IPS DF 19.7 (cell line): ENCODE data around the gene ITIH4.

Source experiments
- DNase-seq: peaks from one replicate; pipeline ENCODE4 v3.0.0-alpha.2; 2013; ENCODE audit warnings: low read depth, low spot score

Gene ITIH4

DNA sequence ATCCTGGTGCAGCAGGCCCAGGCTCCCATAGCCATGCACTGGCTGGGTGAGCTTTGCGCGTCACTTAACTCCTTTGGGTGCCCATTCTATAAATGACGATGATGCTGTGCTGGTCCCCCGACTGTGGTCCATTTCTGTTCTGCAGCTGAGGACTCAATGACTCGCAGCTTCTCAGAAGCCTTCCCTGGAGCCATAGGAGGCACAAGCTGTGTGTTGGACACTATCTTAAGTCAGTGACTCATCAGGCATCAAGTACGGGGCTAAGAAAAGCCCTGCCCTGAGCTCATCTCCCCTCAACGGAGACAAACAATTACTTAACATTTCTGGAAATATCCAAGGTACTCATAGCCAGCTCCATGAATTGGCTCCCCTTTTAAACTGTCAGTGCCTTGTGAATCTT, 18.1 kb upstream of the ITIH4 start:
- DNase-seq, result no peak

DNA sequence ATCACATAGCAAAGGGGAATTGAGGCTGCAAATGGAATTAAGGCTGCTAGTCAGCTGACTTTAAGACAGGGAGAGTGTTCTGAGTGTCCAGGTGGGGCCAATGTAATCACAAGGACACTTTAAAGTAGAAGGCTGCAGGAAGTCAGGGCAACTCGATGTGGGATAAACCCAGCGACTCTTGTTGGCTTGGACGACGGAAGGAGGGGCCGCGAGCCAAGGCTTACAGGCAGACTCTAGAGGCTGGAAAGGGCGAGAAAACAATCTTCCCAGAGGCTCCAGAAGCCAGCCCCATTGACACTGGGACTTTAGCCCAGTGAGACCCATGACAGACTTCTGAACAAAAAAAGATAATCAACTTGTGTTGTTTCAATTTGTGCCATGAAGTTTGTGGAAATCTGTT, 17.3 kb upstream of the ITIH4 start:
- no peak for DNase-seq

DNA sequence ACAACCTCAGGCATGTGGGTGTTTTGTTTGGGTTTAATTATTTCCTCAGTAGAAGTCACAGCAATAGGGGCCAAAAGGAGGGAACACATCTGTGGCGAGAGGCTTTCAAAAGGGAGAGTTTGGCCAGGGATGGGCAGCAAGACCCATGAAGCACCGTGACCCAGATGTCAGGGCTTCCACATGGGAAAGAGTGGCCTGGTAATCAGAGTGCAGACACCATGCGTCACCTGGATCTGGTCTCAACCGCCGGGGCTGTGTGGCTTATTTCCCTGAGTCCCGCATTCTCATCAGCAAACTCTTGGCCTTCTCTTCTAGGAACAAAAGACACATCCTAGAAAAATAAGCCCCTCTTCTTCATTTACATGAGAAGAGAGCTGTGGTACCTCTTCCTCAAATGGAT, 16.8 kb upstream of the ITIH4 start:
- DNase-seq, result no peak

DNA sequence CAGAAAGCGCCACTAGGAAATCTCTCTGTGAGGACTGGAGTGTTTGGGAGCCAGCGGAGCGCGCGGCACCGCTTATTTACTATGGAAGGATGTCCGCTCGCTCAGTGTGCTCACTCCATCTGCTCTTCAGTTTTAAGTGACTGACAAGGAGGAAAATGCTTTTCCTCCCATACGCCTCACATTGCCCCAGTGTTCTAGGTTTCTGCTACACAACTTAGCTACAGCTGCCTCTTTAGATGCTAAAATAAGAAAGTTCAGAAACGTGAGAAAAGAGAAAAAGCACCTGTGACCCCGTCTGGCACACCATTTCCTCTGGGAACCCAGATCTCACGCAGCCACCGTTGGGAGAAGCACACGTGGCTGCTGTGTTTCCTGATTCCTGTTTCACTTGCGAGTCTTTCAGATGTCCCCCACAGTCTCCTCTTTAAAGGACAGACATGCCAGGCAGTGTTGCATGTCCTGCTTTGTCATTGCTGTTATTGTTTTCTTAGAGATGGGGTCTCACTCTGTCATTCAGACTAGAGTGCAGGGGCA, 16.0 kb upstream of the ITIH4 start:
- DNase-seq, result no peak

DNA sequence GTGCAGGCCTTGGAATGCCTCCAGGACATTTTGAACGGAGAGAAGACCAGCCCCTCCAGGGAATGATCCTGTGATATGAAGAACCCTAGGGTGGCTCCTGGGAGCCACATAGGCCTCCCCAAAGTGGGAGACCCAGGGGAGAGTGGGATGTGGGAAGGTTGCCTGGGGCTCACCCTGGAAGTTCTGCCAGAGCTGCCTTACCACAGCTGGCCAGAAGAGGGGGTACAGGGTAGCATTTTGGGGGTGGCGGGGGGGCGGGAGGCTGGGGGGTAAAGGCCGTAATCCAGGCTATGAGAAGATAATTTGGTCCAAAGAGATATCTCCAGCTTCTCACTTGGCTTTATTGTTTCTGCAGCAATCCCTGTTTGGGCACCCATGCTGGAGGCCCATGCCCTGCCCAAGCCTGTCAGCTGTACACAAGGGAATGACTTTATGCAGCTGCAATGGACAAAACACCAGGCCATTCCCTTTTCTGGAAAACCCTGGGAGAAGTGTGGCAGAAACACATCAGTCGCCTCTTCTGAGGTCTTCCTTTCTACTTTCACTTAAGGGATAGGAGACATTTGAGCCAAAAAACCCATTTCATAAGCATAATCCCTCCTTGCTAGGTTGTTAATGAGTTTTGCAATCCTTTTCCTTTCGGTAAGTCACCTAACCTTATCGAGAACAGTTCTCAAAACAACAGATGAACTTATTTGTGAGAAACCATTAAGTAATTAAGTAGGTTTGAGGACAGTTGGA, 15.4 kb upstream of the ITIH4 start:
- no peak for DNase-seq

DNA sequence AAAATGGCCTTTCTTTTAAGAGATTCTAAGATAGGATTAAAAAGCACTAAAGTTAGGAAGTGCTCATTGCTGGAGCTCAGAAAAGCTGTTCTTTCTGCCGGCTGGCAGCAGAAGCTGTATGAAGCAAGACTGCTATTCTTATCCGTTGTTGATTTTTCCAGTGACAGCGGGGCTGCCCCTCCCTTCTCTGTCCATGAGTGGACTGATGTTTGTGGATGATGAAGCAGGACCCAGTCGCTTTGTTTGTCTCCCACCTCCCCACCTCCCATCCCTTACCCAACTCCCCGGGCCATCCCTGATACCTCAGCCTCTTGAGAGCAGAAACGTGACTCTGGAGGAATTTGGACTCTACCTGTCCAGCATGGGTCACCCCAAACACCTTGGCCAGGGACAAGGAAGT, 14.7 kb upstream of the ITIH4 start:
- DNase-seq, result no peak

GRCh38 chr3:52844290-52844975, 14.0 kb upstream of the ITIH4 start:
- DNase-seq, result no peak

DNA sequence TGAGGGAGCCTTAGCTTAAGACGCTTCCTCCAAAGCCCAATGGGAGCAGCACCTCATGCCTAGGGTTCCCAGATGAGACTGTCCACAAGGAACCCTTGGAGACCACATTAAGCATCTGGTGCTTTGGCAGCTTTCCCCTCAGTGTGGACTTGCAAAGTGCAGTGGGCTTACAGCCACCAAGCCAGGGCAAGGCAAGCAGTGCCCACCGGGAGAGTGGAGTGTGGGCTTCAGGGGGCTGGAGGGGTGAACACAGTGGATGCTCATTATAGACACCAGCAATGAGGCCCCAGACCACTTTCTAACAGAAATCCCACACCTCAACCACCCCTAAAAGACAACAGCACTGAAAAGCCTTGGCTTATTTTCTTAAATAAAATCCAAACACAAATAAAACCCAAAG, 13.4 kb upstream of the ITIH4 start:
- DNase-seq, result no peak

- DNase-seq, result no peak
Measured at GRCh38 chr3:52843108-52843865, 12.8 kb upstream of the ITIH4 start.

DNA sequence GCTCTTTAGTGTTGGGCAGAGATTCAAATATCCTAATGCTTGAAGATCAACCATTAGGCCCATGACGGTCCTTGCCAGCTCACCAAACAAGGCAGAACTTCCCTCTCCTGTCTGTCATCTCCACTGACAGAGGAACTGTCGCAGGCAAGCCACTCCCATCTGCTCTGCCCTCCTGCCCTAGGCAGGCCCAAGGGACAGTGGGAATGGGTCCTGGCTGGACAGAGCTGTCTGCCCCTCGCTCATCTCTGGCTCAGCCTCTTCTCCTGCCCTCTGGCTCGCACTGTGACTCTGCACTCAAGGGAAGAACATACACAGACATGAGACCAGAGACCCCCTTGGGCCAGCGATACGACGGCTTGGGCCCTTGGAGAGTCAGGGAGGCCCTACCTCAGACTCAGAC, 12.0 kb upstream of the ITIH4 start:
- no peak for DNase-seq

DNA sequence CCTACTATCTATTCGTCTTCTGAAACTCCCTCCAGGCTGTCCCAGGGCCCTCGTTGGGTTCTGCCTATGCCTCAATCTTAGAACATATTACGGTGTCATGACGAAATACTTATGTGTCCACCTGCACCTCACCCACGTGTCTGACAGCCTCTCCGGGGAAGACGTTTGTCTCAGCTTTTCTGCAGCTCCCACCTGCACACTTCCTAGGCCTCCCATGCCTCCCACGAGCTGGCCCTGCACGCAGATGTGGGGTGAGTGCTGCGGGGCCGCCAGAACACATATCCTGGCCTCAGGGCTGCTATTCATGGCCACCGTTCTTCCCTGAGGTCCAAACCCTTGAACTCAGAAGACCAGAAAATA, 11.5 kb upstream of the ITIH4 start:
- DNase-seq, result no peak

DNA sequence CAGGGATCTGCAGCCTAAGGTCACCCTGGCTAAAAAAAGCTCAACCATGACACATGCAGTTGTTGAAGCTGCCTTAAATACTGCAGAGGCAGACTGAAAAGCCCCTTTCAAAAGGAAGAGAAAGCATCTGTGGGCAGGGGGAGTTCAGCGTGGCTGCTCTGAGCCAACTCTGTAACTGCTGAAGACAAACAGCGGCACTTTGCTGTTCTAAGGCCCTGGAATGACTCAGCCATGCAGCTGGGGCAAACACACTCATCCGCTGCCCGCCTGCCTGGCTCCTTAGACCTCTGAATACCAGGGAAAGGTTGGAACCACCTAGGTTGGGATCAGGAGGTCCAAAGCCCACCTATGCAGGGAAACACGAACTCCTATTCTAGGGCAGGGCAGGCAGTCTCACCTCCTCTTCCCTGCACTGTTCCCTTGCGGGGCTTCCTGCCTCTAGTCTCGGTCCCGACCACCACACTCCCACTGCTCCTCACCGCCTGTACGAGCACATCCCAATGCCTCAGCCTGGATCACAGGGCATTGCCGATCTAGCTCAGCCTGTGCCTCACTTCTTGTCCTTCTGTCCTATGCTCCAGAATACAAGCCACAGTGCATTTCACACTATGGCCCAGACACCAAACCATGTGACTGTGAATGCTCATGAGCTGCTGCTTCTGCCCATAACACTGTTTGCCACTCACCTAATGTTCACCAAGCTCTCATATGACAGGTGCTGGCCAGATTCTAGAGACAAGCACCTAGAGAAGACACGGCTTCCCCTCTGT, 10.9 kb upstream of the ITIH4 start:
- DNase-seq, result no peak

- no peak for DNase-seq
Measured at GRCh38 chr3:52839892-52840545, 9.5 kb upstream of the ITIH4 start.

DNA sequence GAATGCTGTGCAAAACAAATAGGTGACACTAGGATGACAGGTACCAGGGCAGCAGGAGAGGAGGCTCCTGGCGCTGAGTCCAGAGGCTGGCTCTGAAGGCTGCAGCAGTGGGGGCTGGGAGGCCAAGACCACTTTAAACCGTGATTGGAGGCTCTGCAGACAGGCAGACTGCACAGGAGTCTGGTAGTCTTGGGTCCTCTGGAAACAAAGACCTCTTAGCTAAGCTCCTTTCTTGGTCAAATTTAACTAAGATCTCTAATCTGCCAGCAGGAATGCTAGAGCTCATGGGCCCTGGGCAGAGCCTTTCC, 8.8 kb upstream of the ITIH4 start:
- DNase-seq, result no peak

GRCh38 chr3:52838561-52839267, 8.2 kb upstream of the ITIH4 start:
- DNase-seq, result no peak

GRCh38 chr3:52836986-52837385, 6.5 kb upstream of the ITIH4 start:
- no peak for DNase-seq

- no peak for DNase-seq
Measured at GRCh38 chr3:52836471-52836845, 6.0 kb upstream of the ITIH4 start.

DNA sequence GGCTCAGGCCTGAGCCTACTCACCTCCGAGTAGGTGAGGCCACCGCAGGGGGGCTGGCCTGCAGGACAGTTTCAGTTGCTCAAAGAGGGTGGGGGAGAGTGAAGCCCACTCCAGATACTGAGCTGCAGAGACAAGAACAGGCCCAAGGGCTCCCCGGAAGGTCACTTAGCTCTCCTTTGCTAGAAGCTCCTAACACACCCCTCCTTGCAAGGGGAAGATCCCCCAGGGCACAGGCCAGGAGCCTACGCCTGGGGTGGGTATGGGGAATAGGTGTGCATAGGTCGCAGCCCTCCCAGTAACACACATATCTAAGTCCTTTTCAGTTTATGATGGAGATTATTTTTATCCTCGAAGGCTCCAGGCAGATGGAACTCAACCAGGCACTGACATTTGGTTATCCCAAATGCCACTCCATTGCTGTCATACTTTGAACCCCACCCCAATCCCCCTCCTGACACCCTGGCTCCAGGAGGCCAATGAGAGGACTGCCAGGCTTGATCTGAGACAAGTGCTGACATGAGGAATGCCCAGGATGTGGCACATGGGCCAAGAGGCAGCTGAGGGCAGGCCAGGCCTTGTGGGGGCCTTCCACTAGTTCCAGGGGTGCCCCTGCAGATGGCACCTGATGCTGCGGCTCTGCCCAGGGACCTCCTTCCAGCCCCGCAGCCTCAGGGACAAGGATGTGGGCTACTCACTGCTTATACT, 5.4 kb upstream of the ITIH4 start:
- DNase-seq, result no peak

DNA sequence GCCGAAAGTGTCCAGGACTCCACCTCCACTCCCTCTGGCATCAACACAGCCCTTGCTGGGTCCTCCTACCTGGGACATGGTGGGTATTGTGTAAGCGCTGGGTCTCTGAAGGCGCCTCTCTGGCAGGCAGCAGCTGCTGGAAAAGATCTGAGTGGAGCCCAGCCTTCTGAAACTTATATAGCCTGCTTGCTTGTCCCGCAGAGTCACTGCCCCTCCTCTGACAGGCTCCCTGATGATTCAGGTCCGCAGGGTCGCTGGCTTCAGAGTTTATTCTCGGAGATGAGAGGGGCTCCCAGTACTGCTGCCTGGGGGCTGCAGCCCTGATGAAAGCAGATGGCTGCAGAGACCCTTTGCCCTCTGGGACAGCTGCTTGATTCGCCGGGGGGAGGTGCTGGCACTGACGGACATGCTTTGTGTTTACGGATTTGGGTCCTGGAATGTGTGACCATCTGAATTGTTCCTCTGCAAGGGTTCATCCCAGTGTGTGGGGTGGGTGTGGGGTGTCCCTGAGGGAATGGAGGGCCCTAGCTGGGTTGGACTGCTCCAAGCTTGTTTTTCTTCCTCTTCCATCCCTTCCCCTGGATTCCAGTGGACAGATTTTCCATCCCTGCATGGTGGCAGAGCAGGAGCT, 4.5 kb upstream of the ITIH4 start, which contains the start of gene MUSTN1:
Gene MUSTN1 (minus strand): TSS at position 149 of the 631 bp plus-strand sequence. CDS start 71 bp downstream, at position 78.
- DNase-seq, result no peak

GRCh38 chr3:52833202-52833601, 2.7 kb upstream of the ITIH4 start:
- DNase-seq, result no peak
